SK-N-SH treated with all-trans-retinoic acid at 6 μM for 48 hours (cell line): ENCODE data around the gene CTNND2.

Source experiments
- ATAC-seq: fragments of 200-7000 bp; cut with Tn5 transposase; 3 replicates; pipeline ENCODE4 v1.9.1; 2020; ENCODE audit warnings: mild to moderate bottlenecking, moderate library complexity
- ARNTL ChIP-seq: fragments of 450-650 bp; formaldehyde crosslinking; IDR thresholded peaks from 2 replicates; pipeline ENCODE4 v1.5.0; 2020; ENCODE audit warnings: low read depth, mild to moderate bottlenecking, moderate library complexity, borderline replicate concordance
- BACH2 ChIP-seq: fragments of 250-450 bp; sonication (Bioruptor Pico); IDR thresholded peaks from 2 replicates; pipeline ENCODE4 v1.9.0; 2021; ENCODE audit warnings: mild to moderate bottlenecking, borderline replicate concordance
- CSDC2 ChIP-seq: fragments of 250-450 bp; sonication (Bioruptor Pico); IDR thresholded peaks from 2 replicates; pipeline ENCODE4 v1.5.0; 2020; ENCODE audit warnings: mild to moderate bottlenecking, moderate library complexity
- CSRNP3 ChIP-seq: fragments of 250-450 bp; sonication (Bioruptor Pico); IDR thresholded peaks from 2 replicates; pipeline ENCODE4 v1.5.1; 2021; ENCODE audit warnings: mild to moderate bottlenecking, moderate library complexity
- GLIS3 ChIP-seq: fragments of 250-450 bp; sonication (Bioruptor Pico); IDR thresholded peaks from 2 replicates; pipeline ENCODE4 v1.5.0; 2020; ENCODE audit warnings: mild to moderate bottlenecking, moderate library complexity
- ISL1 ChIP-seq: fragments of 250-450 bp; sonication (Bioruptor Pico); IDR thresholded peaks from 2 replicates; pipeline ENCODE4 v2.1.2; 2022; ENCODE audit warnings: mild to moderate bottlenecking, moderate library complexity
- OSR1 ChIP-seq: fragments of 250-450 bp; sonication (Bioruptor Pico); IDR thresholded peaks from 2 replicates; pipeline ENCODE4 v1.8.0; 2022; ENCODE audit warnings: moderate library complexity, mild to moderate bottlenecking, inconsistent platforms
- PATZ1 ChIP-seq: fragments of 250-450 bp; sonication (Bioruptor Pico); IDR thresholded peaks from 2 replicates; pipeline ENCODE4 v1.8.0; 2020; ENCODE audit warnings: mild to moderate bottlenecking, moderate library complexity, borderline replicate concordance
- POU6F1 ChIP-seq: fragments of 250-450 bp; sonication (Bioruptor Pico); IDR thresholded peaks from 2 replicates; pipeline ENCODE4 v1.8.0; 2021; ENCODE audit warnings: low read depth, mild to moderate bottlenecking, moderate library complexity, borderline replicate concordance
- PPARA ChIP-seq: fragments of 250-450 bp; sonication (Bioruptor Pico); IDR thresholded peaks from 2 replicates; pipeline ENCODE4 v1.5.0; 2020; ENCODE audit warnings: mild to moderate bottlenecking, borderline replicate concordance
- RARB ChIP-seq: fragments of 250-450 bp; sonication (Bioruptor Pico); IDR thresholded peaks from 2 replicates; pipeline ENCODE4 v1.8.0; 2021; ENCODE audit warnings: mild to moderate bottlenecking, moderate library complexity
- SNAI2 ChIP-seq: fragments of 250-450 bp; sonication (Bioruptor Pico); IDR thresholded peaks from 2 replicates; pipeline ENCODE4 v1.5.0; 2020; ENCODE audit warnings: mild to moderate bottlenecking, moderate library complexity
- TCF4 ChIP-seq: fragments of 250-450 bp; sonication (Bioruptor Pico); IDR thresholded peaks from 2 replicates; pipeline ENCODE4 v1.8.0; 2021; ENCODE audit warnings: mild to moderate bottlenecking, moderate library complexity, borderline replicate concordance
- TOX ChIP-seq: fragments of 250-450 bp; sonication (Bioruptor Pico); IDR thresholded peaks from 2 replicates; pipeline ENCODE4 v1.8.0; 2021; ENCODE audit warnings: mild to moderate bottlenecking, moderate library complexity, borderline replicate concordance
- TSHZ2 ChIP-seq: fragments of 250-450 bp; sonication (Bioruptor Pico); IDR thresholded peaks from 2 replicates; pipeline ENCODE4 v1.5.0; 2020; ENCODE audit warnings: mild to moderate bottlenecking, moderate library complexity
- ZC3H10 ChIP-seq: fragments of 250-450 bp; sonication (Bioruptor Pico); IDR thresholded peaks from 2 replicates; pipeline ENCODE4 v1.5.1; 2021; ENCODE audit warnings: mild to moderate bottlenecking, moderate library complexity
- ZFP30 ChIP-seq: fragments of 450-650 bp; formaldehyde crosslinking; IDR thresholded peaks from 2 replicates; pipeline ENCODE4 v1.5.0; 2022; ENCODE audit warnings: mild to moderate bottlenecking, moderate library complexity
- ZNF565 ChIP-seq: fragments of 450-650 bp; formaldehyde crosslinking; conservative IDR thresholded peaks from 2 replicates; pipeline ENCODE4 v1.5.0; 2020; ENCODE audit warnings: low read depth, mild to moderate bottlenecking, moderate library complexity
- ZNF70 ChIP-seq: fragments of 450-650 bp; formaldehyde crosslinking; IDR thresholded peaks from 2 replicates; pipeline ENCODE4 v1.5.0; 2020; ENCODE audit warnings: mild to moderate bottlenecking, moderate library complexity

Gene CTNND2

GRCh38 chr5:11760934-11761603 is 143.2 kb downstream of the CTNND2 start:
- ATAC-seq = no peak
- TF ChIP-seq GLIS3 (CRISPR knock-in tag) (no peak), BACH2 (CRISPR knock-in tag) (no peak), PATZ1 (CRISPR knock-in tag) (no peak), ARNTL (CRISPR knock-in tag) (no peak), ZNF70 (no peak), RARB (CRISPR knock-in tag) (no peak), CSRNP3 (CRISPR knock-in tag) (no peak), SNAI2 (CRISPR knock-in tag) (no peak)
- TF ChIP-seq, all 23 proteins: peak for 0

- TF ChIP-seq RARB (CRISPR knock-in tag) (no peak), PATZ1 (CRISPR knock-in tag) (no peak), CSDC2 (CRISPR knock-in tag) (no peak), OSR1 (CRISPR knock-in tag) (no peak), SNAI2 (CRISPR knock-in tag) (no peak), ZC3H10 (CRISPR knock-in tag) (no peak), ISL1 (CRISPR knock-in tag) (no peak), TSHZ2 (no peak), TOX (CRISPR knock-in tag) (no peak), PPARA (CRISPR knock-in tag) (no peak)
- TF ChIP-seq, all 23 proteins: peak for 0
- no peak for ATAC-seq
Observed at GRCh38 chr5:11758321-11758720, 145.9 kb downstream of the CTNND2 start.

GRCh38 chr5:11757661-11758060 is 146.6 kb downstream of the CTNND2 start:
- no peak for ATAC-seq
- TF ChIP-seq ZFP30 (no peak), CSDC2 (CRISPR knock-in tag) (no peak), ZNF565 (CRISPR knock-in tag) (no peak), POU6F1 (CRISPR knock-in tag) (no peak), ZNF70 (no peak), TCF4 (CRISPR knock-in tag) (no peak), PATZ1 (CRISPR knock-in tag) (no peak), TSHZ2 (no peak), BACH2 (CRISPR knock-in tag) (no peak), ARNTL (CRISPR knock-in tag) (no peak), CSRNP3 (CRISPR knock-in tag) (no peak)
